ENCODE results near the gene SLC30A9.

DNA sequence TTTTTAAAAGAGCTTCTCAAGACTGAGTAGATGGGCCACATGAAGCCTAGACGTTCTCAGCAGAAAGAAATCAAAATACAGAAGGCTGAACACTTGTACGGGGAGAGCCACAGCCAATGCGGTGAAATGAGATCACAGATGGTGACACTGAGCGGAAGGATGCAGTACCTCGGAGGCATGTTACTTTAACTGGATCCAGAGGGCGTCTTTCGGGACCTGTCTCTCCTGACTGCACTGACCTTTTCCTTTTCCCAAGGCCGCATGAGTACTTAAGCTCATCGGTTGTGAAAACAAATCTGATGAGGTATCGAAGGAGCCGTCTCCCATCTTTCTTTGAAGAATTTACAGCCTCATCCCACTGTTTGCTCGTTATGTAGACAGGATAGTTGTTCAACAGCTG is 129.6 kb downstream of the SLC30A9 start:
- TF ChIP-seq POLR2A (IDR thresholded peaks at IDR 0.05) = no peak
- TF ChIP-seq, protein P1, sequence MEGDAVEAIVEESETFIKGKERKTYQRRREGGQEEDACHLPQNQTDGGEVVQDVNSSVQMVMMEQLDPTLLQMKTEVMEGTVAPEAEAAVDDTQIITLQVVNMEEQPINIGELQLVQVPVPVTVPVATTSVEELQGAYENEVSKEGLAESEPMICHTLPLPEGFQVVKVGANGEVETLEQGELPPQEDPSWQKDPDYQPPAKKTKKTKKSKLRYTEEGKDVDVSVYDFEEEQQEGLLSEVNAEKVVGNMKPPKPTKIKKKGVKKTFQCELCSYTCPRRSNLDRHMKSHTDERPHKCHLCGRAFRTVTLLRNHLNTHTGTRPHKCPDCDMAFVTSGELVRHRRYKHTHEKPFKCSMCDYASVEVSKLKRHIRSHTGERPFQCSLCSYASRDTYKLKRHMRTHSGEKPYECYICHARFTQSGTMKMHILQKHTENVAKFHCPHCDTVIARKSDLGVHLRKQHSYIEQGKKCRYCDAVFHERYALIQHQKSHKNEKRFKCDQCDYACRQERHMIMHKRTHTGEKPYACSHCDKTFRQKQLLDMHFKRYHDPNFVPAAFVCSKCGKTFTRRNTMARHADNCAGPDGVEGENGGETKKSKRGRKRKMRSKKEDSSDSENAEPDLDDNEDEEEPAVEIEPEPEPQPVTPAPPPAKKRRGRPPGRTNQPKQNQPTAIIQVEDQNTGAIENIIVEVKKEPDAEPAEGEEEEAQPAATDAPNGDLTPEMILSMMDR (IDR thresholded peaks at IDR 0.05) = no peak
- TF ChIP-seq POLR2AphosphoS5 (IDR thresholded peaks at IDR 0.05) = no peak

Measured in prostate gland (tissue), 2 donors.